ENCODE measurements around the gene FAM180A. TPM values are rescaled to one million over a fixed set of nuclear protein-coding genes. Genes with fewer than 3 reads are reported as not detected.

The FAM180A gene
- polyA plus RNA-seq, 1 donor (not counting 4 experiments of a cell fraction or from before 2014, with no cell fraction given): 0.73 TPM

DNA sequence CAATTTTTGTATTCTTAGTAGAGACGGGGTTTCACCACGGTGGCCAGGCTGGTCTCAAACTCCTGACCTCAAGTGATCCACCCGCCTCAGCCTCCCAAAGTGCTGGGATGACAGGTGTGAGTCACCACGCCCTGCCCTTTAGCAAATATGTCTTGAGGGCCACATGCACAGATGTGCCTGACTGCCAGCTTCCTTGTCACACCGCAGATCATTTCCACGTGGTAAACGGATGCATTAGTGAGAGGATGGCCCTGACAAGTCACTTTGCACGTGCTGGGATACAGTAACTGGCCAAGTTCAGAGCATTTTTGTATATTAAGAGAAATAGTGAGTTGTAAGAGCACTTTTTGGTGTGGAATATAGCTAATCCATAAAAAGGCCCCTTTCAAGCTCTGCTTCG lies 44.3 kb upstream of the FAM180A start:
- dilution Hi-C loops (cut with MboI; ENCODE audit: extremely low pct_ligation_motif_present, low sequenced_read_pairs): no loop called here
- peaks cover 7% of the 10 kb centered on the region for H3K4me1 ChIP-seq (ENCODE audit: control insufficient read depth, extremely low read depth, insufficient read depth, low read length)
- no peak for FAIRE-seq

DNA sequence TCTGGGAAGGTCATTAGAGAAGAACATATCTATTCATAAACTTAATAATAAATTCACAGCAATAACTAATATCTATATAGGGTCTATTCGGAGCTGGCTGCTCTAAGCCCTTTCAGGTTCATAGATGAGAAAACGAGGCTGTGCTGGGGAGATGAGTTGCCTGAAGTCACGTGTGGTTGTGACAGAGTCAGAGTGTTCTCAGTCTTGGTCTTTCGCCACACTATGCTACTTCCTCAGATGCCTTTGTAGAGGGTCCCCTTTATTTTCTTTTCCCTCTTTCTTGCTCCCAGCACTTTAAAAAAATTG lies 43.7 kb upstream of the FAM180A start:
- no peaks in the 10 kb centered on the region for H4K20me1 ChIP-seq (ENCODE audit: control insufficient read depth, extremely low read depth, insufficient read depth, low read length)
- no peak overlapping the region for H3K27ac ChIP-seq (ENCODE audit: control insufficient read depth, insufficient read depth, low read length)
- TF ChIP-seq, protein P1, sequence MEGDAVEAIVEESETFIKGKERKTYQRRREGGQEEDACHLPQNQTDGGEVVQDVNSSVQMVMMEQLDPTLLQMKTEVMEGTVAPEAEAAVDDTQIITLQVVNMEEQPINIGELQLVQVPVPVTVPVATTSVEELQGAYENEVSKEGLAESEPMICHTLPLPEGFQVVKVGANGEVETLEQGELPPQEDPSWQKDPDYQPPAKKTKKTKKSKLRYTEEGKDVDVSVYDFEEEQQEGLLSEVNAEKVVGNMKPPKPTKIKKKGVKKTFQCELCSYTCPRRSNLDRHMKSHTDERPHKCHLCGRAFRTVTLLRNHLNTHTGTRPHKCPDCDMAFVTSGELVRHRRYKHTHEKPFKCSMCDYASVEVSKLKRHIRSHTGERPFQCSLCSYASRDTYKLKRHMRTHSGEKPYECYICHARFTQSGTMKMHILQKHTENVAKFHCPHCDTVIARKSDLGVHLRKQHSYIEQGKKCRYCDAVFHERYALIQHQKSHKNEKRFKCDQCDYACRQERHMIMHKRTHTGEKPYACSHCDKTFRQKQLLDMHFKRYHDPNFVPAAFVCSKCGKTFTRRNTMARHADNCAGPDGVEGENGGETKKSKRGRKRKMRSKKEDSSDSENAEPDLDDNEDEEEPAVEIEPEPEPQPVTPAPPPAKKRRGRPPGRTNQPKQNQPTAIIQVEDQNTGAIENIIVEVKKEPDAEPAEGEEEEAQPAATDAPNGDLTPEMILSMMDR (optimal IDR thresholded peaks at IDR 0.05 in 1 of 3, IDR thresholded peaks at IDR 0.05 in 1 of 3, conservative IDR thresholded peaks at IDR 0.05 in 1 of 3; ENCODE audit: extremely low read depth in 1 of 3, insufficient read depth in 2 of 3, low read length in 3 of 3): no peak
- no peak for TF ChIP-seq EZH2 (IDR thresholded peaks at IDR 0.05; ENCODE audit: low read length)
- no peak for FAIRE-seq
- H3K4me2 ChIP-seq (ENCODE audit: control insufficient read depth, extremely low read depth, insufficient read depth, low read depth, low read length): no peak overlapping the region
- H3K4me3 ChIP-seq (ENCODE audit: control insufficient read depth in 2 of 3, extremely low read depth in 1 of 3, insufficient read depth in 2 of 3, low read depth in 1 of 3, low read length in 3 of 3): no peak overlapping the region
- H3K27me3 ChIP-seq (ENCODE audit: control insufficient read depth, extremely low read depth, insufficient read depth, low read length): no peaks in the 10 kb centered on the region
- H3K9me3 ChIP-seq (ENCODE audit: control insufficient read depth, low read depth, low read length): no peaks in the 10 kb centered on the region
- no peaks in the 10 kb centered on the region for H3K79me2 ChIP-seq (ENCODE audit: control insufficient read depth, insufficient read depth, low read length)
- dilution Hi-C loops (cut with MboI; ENCODE audit: extremely low pct_ligation_motif_present, low sequenced_read_pairs): no loop called here
- H3K36me3 ChIP-seq (ENCODE audit: control insufficient read depth in 2 of 2, extremely low read depth in 1 of 2, insufficient read depth in 2 of 2, low read length in 2 of 2): no peaks in the 10 kb centered on the region
- H3K9me1 ChIP-seq (ENCODE audit: control insufficient read depth, extremely low read depth, insufficient read depth, low read length): no peaks in the 10 kb centered on the region
- peaks cover 7% of the 10 kb centered on the region for H3K4me1 ChIP-seq (ENCODE audit: control insufficient read depth, extremely low read depth, insufficient read depth, low read length)
- no peak overlapping the region for H2AFZ ChIP-seq (ENCODE audit: control insufficient read depth, low read length)
- H3K9ac ChIP-seq (ENCODE audit: control insufficient read depth, extremely low read depth, insufficient read depth, low read length): no peak overlapping the region
- no peak for DNase-seq (ENCODE audit: low read depth, low spot score)

More for the DNA sequence above, 44.3 kb upstream of the FAM180A start:
- no peaks in the 10 kb centered on the region for H4K20me1 ChIP-seq (ENCODE audit: control insufficient read depth, extremely low read depth, insufficient read depth, low read length)
- TF ChIP-seq EZH2 (IDR thresholded peaks at IDR 0.05; ENCODE audit: low read length): no peak
- TF ChIP-seq, protein P1 (optimal IDR thresholded peaks at IDR 0.05 in 1 of 3, IDR thresholded peaks at IDR 0.05 in 1 of 3, conservative IDR thresholded peaks at IDR 0.05 in 1 of 3; ENCODE audit: extremely low read depth in 1 of 3, insufficient read depth in 2 of 3, low read length in 3 of 3): no peak
- H3K79me2 ChIP-seq (ENCODE audit: control insufficient read depth, insufficient read depth, low read length): no peaks in the 10 kb centered on the region
- H3K9me1 ChIP-seq (ENCODE audit: control insufficient read depth, extremely low read depth, insufficient read depth, low read length): no peaks in the 10 kb centered on the region
- H3K9me3 ChIP-seq (ENCODE audit: control insufficient read depth, low read depth, low read length): no peaks in the 10 kb centered on the region
- no peak overlapping the region for H3K9ac ChIP-seq (ENCODE audit: control insufficient read depth, extremely low read depth, insufficient read depth, low read length)
- H3K27ac ChIP-seq (ENCODE audit: control insufficient read depth, insufficient read depth, low read length): no peak overlapping the region
- H3K4me3 ChIP-seq (ENCODE audit: control insufficient read depth in 2 of 3, extremely low read depth in 1 of 3, insufficient read depth in 2 of 3, low read depth in 1 of 3, low read length in 3 of 3): no peak overlapping the region
- DNase-seq (ENCODE audit: low read depth, low spot score): no peak
- H2AFZ ChIP-seq (ENCODE audit: control insufficient read depth, low read length): no peak overlapping the region
- H3K36me3 ChIP-seq (ENCODE audit: control insufficient read depth in 2 of 2, extremely low read depth in 1 of 2, insufficient read depth in 2 of 2, low read length in 2 of 2): no peaks in the 10 kb centered on the region
- no peak overlapping the region for H3K4me2 ChIP-seq (ENCODE audit: control insufficient read depth, extremely low read depth, insufficient read depth, low read depth, low read length)
- no peaks in the 10 kb centered on the region for H3K27me3 ChIP-seq (ENCODE audit: control insufficient read depth, extremely low read depth, insufficient read depth, low read length)

All from keratinocyte (primary cell).